HG03565 (cell line): Measurements from ENCODE around the gene RARRES2.
A peak's percentile ranks its signal among the peaks of the same experiment; 100 is the strongest.

Experiments
- ATAC-seq: cut with Tn5 transposase; IDR thresholded peaks from one replicate; pipeline ENCODE4 v1.9.1; 2021; ENCODE audit warnings: mild to moderate bottlenecking, moderate library complexity; ENCODE audit not compliant: unreplicated experiment

RARRES2 gene

GRCh38 chr7:150338166-150338829, 3.1 kb downstream of the RARRES2 start:
- ATAC-seq = no peak

- ATAC-seq = no peak
Observed at GRCh38 chr7:150337659-150338081, 3.8 kb downstream of the RARRES2 start.

GRCh38 chr7:150337179-150337578, 4.2 kb downstream of the RARRES2 start:
- no peak for ATAC-seq

- ATAC-seq = no peak
Observed at GRCh38 chr7:150336746-150337145, 4.7 kb downstream of the RARRES2 start.

- no peak for ATAC-seq
Observed at GRCh38 chr7:150335774-150336112, 5.7 kb downstream of the RARRES2 start.

GRCh38 chr7:150335108-150335773, 6.2 kb downstream of the RARRES2 start:
- ATAC-seq = no peak

- no peak for ATAC-seq
Observed at GRCh38 chr7:150334108-150334507, 7.3 kb downstream of the RARRES2 start.

- no peak for ATAC-seq
Observed at GRCh38 chr7:150333659-150334058, 7.8 kb downstream of the RARRES2 start.

- no peak for ATAC-seq
Observed at GRCh38 chr7:150332852-150333635, 8.4 kb downstream of the RARRES2 start.

- no peak for ATAC-seq
Observed at GRCh38 chr7:150330211-150330885, 11.1 kb downstream of the RARRES2 start.

- ATAC-seq = no peak
Observed at GRCh38 chr7:150329331-150330120, 11.9 kb downstream of the RARRES2 start.

- no peak for ATAC-seq
Observed at GRCh38 chr7:150327308-150327707, 14.1 kb downstream of the RARRES2 start.

GRCh38 chr7:150326657-150327268, 14.7 kb downstream of the RARRES2 start:
- no peak for ATAC-seq

GRCh38 chr7:150325901-150326300, 15.5 kb downstream of the RARRES2 start:
- ATAC-seq = no peak

GRCh38 chr7:150325110-150325611, 16.3 kb downstream of the RARRES2 start:
- ATAC-seq = no peak

GRCh38 chr7:150324373-150324961, 17.0 kb downstream of the RARRES2 start:
- no peak for ATAC-seq

GRCh38 chr7:150323682-150324372, 17.6 kb downstream of the RARRES2 start:
- ATAC-seq = no peak

- ATAC-seq = peak; percentile 35
Observed at GRCh38 chr7:150322833-150323681, 18.4 kb downstream of the RARRES2 start, which contains the start of the genes ACTR3C and LRRC61. Gene ACTR3C (minus strand): TSS chr7:150323545. CDS start chr7:150295296, 28,249 bp downstream. Gene LRRC61 (plus strand): TSS chr7:150323355. CDS start chr7:150336862, 13,507 bp downstream.
